ENCODE results near the gene TWSG1.

The TWSG1 gene

GRCh38 chr18:9334329-9334972, at the start of gene TWSG1:
TSS of gene TWSG1 (plus strand) at chr18:9334773. CDS start at chr18:9337230, 2,457 bp downstream.
- DNase-seq: no peak

GRCh38 chr18:9285604-9286003, 49.0 kb upstream of the TWSG1 start:
- no peak for DNase-seq

GRCh38 chr18:9287036-9287435, 47.5 kb upstream of the TWSG1 start:
- no peak for DNase-seq

GRCh38 chr18:9289698-9290097, 44.9 kb upstream of the TWSG1 start:
- DNase-seq: no peak

- DNase-seq: no peak
Observed at GRCh38 chr18:9290156-9290555, 44.4 kb upstream of the TWSG1 start.

GRCh38 chr18:9292047-9292446, 42.5 kb upstream of the TWSG1 start:
- no peak for DNase-seq

GRCh38 chr18:9293948-9294347, 40.6 kb upstream of the TWSG1 start:
- no peak for DNase-seq

- no peak for DNase-seq
Observed at GRCh38 chr18:9296233-9297006, 38.2 kb upstream of the TWSG1 start.

- no peak for DNase-seq
Observed at GRCh38 chr18:9297007-9297393, 37.6 kb upstream of the TWSG1 start.

GRCh38 chr18:9304388-9305070, 30.0 kb upstream of the TWSG1 start:
- DNase-seq: no peak

GRCh38 chr18:9319333-9319732, 15.2 kb upstream of the TWSG1 start:
- no peak for DNase-seq

GRCh38 chr18:9321017-9321452, 13.5 kb upstream of the TWSG1 start:
- DNase-seq: no peak

GRCh38 chr18:9321736-9322135, 12.8 kb upstream of the TWSG1 start:
- DNase-seq: no peak

GRCh38 chr18:9322744-9323143, 11.8 kb upstream of the TWSG1 start:
- DNase-seq: no peak

- no peak for DNase-seq
Observed at GRCh38 chr18:9323750-9324445, 10.7 kb upstream of the TWSG1 start.

- no peak for DNase-seq
Observed at GRCh38 chr18:9325716-9326115, 8.9 kb upstream of the TWSG1 start.

- no peak for DNase-seq
Observed at GRCh38 chr18:9328776-9329175, 5.8 kb upstream of the TWSG1 start.

- DNase-seq: no peak
Observed at GRCh38 chr18:9329471-9329870, 5.1 kb upstream of the TWSG1 start.

GRCh38 chr18:9330419-9330818, 4.2 kb upstream of the TWSG1 start:
- DNase-seq: no peak

GRCh38 chr18:9333441-9334328, 888 bp upstream of the TWSG1 start:
- DNase-seq: no peak

GRCh38 chr18:9334973-9335696, 562 bp downstream of the TWSG1 start:
- DNase-seq: no peak

GRCh38 chr18:9335697-9336045, 1.1 kb downstream of the TWSG1 start:
- no peak for DNase-seq
